HG02610 (cell line): ENCODE results near the gene TRAPPC10.

ENCODE experiments used
- ATAC-seq: cut with Tn5 transposase; IDR thresholded peaks from one replicate; pipeline ENCODE4 v1.9.1; 2021; ENCODE audit warnings: mild to moderate bottlenecking, moderate library complexity; ENCODE audit not compliant: unreplicated experiment

Gene TRAPPC10

GRCh38 chr21:44058981-44059380 is 46.9 kb downstream of the TRAPPC10 start:
- ATAC-seq = no peak

- no peak for ATAC-seq
These were observed 47.6 kb downstream of the TRAPPC10 start for GRCh38 chr21:44059710-44060109.

- no peak for ATAC-seq
These were observed 50.3 kb downstream of the TRAPPC10 start for GRCh38 chr21:44062380-44062779.

GRCh38 chr21:44063151-44063912 is 51.2 kb downstream of the TRAPPC10 start:
- ATAC-seq = no peak

DNA sequence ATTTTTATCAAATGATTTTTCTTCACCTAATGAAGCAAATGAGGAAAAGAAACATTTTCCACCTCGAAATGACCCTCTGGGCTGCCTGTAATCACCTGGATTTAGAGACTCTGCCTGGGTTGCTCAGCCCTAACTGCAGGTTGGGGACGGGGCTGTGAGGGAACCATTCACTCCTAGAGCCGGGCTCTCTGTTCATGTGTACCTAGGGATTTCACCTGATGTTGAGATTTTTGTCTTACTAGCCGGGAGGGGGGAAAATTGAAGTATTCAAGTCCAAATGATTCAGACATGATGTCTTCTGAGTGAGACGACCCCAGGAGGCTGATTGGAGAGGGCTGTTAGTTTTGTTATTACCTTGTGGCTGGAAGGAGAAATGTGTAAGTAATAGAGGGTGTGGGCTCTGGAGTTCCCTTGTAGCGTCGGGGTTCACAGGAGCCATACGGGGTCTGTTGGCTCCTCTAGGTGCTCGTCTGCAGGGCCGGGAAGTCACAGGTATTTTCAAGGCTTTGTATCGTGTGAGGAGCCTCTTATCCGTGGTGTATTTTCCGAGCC is 52.8 kb downstream of the TRAPPC10 start:
- ATAC-seq = no peak

DNA sequence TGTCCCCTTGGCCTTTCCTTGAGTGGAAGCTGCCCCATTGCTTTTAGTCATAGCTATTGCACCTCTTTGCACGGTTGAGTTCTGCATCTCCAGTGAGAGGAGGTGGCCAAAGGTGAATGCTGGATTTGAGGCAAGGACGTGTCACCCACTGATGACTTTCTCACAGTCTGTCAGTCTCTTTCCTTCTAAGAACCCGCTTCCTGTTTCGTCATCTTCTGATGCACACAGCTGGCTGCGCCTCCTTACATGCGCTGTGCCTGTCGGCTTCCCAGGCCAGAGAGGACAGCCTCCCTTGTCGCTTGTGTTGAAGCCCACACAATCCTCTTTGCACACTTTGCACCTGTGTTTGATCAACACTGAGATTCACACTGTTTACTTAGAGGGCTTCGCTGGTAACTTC is 53.3 kb downstream of the TRAPPC10 start:
- no peak for ATAC-seq

GRCh38 chr21:44066116-44066515 is 54.0 kb downstream of the TRAPPC10 start:
- ATAC-seq = no peak

DNA sequence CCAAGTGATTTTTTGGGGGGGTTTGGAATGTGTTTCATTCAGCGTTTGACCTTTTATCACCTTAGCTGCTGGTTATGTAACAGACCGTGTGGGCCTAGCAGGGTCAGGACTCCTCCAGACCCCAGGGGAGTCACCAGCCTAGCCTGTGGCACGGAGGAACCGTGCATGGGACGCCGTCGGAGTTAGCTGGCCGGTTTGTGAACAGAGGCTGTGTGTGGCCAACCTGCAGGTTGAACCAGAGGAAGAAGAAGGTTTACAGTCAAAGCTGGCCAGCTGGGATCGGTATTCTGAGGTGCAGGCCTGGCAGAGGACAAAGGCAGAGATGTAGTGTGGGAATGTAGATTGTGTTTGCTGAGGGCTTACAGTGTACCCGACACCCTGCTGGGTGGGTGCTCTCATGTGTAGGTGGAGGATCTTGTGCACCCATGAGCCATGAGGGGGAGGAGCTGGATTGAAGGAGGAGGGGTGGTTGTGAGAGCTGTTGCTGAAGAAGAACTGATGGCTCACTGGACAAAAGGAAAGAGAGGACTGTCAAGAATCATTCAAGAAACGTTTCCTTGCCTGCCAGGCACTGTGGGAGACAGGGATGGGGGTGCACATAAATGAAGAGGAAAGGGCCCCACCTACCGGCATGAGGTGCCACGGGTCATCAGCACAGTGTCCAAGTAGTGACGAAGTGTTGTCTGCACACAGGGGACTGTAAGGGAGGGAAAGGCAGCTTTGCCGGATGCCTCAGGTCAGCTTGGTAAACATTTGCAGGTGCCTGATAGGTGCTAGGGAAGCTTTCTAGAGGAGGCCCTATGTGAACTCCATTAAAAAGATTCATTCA is 55.1 kb downstream of the TRAPPC10 start:
- ATAC-seq = no peak

DNA sequence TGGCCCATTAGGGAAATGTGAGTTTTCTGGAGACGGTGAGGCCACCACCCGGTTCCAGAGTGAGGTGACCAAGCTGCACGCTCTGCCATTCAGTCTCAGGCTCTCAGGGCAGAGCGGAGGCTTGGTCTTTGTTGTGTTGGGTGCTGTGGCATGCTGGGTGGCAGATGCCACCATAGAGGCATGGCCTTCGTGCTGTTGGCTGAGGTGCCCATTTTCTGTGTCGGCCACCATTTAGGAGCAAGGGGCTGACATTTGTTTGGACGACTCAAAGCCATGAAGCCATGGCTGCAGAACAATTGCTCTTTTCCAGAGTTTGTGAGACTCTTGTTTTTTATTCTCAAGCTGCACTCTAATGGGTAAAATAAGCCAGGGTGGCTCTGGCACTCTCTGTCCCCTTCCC is 58.3 kb downstream of the TRAPPC10 start:
- no peak for ATAC-seq

DNA sequence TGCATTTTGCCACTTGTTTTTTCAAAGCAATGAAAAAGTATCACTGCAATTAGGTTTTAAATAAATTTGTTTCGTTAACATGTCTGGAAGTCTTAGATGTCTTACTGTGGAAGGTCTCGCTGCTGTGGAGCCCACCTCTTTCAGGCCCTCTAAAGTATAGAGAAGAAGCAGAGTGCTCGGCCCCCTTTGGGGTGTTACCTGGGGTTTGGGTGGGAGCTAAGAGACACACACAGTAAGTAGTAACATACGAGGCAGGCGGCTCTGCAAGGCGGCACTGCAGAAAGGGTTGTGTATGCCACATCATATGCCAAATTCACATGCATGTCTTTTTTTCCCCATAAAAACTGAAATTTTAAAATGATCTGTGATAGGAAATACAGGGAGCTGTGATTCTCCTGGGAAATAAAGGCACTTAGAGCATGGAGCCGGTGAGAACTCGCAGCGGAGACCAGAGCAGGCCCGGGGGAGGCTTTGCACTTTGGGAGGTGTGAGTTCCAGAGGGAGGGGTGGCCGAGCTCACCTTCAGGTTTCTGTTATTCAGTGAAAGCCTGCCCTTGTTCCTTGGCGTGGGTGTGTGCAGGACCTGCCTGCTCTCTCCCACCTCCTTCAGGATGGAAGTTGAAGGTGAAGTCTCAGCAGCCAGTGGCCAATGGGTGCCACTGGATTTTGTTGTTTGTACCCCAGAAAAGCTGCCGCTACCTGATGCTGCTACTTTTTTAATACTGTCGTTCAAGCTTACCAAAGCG is 59.4 kb downstream of the TRAPPC10 start:
- no peak for ATAC-seq

DNA sequence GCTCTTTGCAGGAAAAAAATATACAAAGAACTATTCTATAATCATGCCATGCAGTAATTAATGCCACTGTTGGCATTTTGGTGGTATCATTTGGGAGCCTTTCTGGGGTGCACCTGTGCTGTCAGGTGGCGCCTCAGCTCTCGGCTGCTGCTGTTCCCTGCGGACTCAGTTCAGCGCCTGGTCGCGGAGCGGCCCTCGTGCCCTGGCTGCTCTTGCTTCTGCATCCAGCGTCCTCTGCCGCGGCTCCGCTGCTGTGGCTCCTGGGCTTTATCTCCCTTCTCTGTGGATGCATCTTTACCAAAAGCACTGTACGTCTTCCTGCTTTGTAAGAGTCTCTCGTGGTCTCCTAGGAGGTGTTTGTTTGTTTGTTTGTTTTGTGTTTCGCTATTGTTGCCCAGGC is 60.0 kb downstream of the TRAPPC10 start:
- no peak for ATAC-seq

GRCh38 chr21:44074315-44074958 is 62.3 kb downstream of the TRAPPC10 start:
- ATAC-seq = no peak

DNA sequence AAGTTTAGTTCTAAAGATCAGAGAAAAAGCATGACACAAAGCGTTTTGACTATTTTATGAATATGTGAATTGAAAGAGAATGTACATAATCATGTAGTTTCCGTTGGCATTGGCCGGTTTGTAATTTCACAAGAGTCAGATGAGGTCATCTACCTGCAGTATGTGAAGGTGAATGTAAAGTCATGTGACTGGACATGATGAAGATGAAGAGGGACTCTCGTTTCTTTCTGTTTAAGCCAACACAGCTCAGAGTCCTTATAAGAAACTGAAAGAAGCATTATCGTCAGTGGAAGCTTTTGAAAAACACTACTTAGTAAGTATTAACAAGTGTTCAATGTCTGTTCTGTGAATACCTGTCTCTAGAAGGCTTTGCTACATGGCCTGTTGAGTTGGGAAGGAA is 64.2 kb downstream of the TRAPPC10 start:
- ATAC-seq = no peak

DNA sequence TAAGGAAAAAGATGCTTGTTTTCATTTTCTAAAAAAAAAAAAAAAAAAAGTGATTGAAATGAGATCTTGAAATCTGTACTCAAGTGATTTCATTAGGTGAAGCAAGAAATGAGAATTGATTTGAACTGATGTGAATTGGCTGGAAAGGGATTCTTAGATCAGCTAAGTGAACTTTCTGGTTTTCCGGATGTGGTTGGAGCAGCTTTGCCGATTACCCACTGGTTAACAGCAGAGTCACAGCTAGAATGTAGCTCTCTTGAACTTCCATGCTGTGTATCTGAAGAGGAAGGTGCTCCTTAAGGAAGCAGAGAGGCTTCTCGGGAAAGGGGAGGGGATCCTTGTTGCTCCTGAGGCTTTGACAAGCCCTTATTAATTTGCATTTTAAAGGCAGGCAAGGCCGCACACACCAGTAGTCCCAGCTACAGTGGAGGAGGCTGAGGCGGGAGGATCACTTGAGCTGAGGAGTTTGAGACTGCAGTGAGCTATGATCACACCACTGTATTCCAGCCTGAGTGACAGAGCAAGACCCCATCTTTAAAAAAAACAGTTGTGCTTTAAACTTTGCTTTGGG is 66.4 kb downstream of the TRAPPC10 start:
- ATAC-seq = no peak

- ATAC-seq = no peak
These were observed 67.3 kb downstream of the TRAPPC10 start for GRCh38 chr21:44079446-44079845.

- ATAC-seq = no peak
These were observed 67.7 kb downstream of the TRAPPC10 start for GRCh38 chr21:44079846-44080245.

- no peak for ATAC-seq
These were observed 70.7 kb downstream of the TRAPPC10 start for GRCh38 chr21:44082648-44083440.

DNA sequence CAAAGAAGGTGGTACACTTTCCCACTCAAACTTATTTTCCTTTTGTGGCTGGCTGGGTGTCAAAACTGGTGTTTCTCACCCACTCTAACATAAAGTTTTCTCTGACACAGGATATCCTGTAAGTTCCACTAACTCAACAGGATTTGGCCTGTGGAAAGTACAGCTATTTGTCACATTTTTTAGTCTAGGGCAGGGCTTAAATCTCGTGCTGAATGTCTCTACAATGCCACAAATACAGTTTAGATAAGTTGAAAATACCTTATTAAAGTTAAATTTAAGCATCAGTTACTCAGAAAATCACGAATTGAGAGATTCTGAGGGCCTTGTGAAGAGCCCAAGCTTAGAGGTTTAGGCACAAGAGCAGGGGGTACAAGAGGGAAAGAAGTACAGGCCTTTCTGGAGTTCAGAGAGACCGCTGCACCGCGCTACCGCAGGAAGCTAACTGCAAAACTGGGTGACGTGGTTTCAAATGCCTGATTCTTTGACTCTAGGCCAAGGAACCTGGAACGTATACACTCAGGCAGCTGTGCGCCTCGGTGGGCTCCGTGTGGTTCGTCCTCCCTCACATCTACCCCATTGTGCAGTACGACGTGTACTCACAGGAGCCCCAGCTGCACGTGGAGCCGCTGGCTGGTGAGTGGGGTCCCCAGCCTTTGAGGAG is 71.7 kb downstream of the TRAPPC10 start:
- no peak for ATAC-seq
